ENCODE data around the gene S100A2.

- TF ChIP-seq GATA2 (IDR thresholded peaks at IDR 0.05; ENCODE audit: low read depth, low read length) (no peak), GATA3 (IDR thresholded peaks at IDR 0.05; ENCODE audit: low read depth, low read length) (no peak)
Measured at GRCh38 chr1:153578490-153578889, 12.8 kb upstream of the S100A2 start.
